Loucy (cell line): Measurements from ENCODE around the gene ZNF836.

ENCODE experiments used
- H2AFZ ChIP-seq: fragments of 200-600 bp; sonication (generic); 2 replicates; pipeline ENCODE4 v1.6.0; 2016; ENCODE audit warnings: antibody characterized with exemption, mild to moderate bottlenecking, low read length, moderate library complexity
- H3F3A ChIP-seq: fragments of 200-600 bp; 2 replicates; pipeline ENCODE4 v1.6.0; 2016; ENCODE audit warnings: antibody characterized with exemption, low read depth, mild to moderate bottlenecking
- H3K27me3 ChIP-seq: fragments of 200-600 bp; sonication (generic); 2 replicates; pipeline ENCODE4 v1.6.1; 2014; ENCODE audit warnings: low read length, mild to moderate bottlenecking; ENCODE audit not compliant: insufficient read depth, poor library complexity, severe bottlenecking
- H3K36me3 ChIP-seq: fragments of 200-600 bp; sonication (generic); 2 replicates; pipeline ENCODE4 v1.6.1; 2016; ENCODE audit warnings: low read length; ENCODE audit not compliant: insufficient read depth
- H3K4me1 ChIP-seq: fragments of 200-600 bp; sonication (generic); 2 replicates; pipeline ENCODE4 v1.5.1; 2014; ENCODE audit warnings: low read length, mild to moderate bottlenecking; ENCODE audit not compliant: insufficient read depth, poor library complexity, severe bottlenecking
- H3K4me2 ChIP-seq: fragments of 200-600 bp; sonication (generic); 2 replicates; pipeline ENCODE4 v1.6.0; 2014; ENCODE audit warnings: antibody characterized with exemption, low read length, low read depth, mild to moderate bottlenecking; ENCODE audit not compliant: poor library complexity, severe bottlenecking
- H3K4me3 ChIP-seq: fragments of 200-600 bp; sonication (generic); 2 replicates; pipeline ENCODE4 v1.5.1; 2014; ENCODE audit warnings: low read length, mild to moderate bottlenecking, mixed read lengths; ENCODE audit not compliant: poor library complexity, severe bottlenecking
- H3K79me2 ChIP-seq: fragments of 200-600 bp; sonication (generic); 2 replicates; pipeline ENCODE4 v1.6.1; 2014; ENCODE audit warnings: low read length; ENCODE audit not compliant: insufficient read depth
- H3K9ac ChIP-seq: fragments of 200-600 bp; sonication (generic); 2 replicates; pipeline ENCODE4 v1.6.0; 2014; ENCODE audit warnings: mild to moderate bottlenecking, low read depth, low read length, moderate library complexity; ENCODE audit not compliant: poor library complexity, severe bottlenecking
- H3K9me2 ChIP-seq: fragments of 200-600 bp; sonication (generic); replicated peaks from 2 replicates; pipeline ENCODE4 v1.6.1; 2016; ENCODE audit warnings: low read depth, low read length, mixed read lengths
- H3K9me3 ChIP-seq: fragments of 200-600 bp; sonication (generic); 2 replicates; pipeline ENCODE4 v1.6.1; 2014; ENCODE audit warnings: mild to moderate bottlenecking, antibody characterized with exemption, low read length, low read depth; ENCODE audit not compliant: insufficient read depth
- H4K20me1 ChIP-seq: fragments of 200-600 bp; sonication (generic); 2 replicates; pipeline ENCODE4 v1.6.0; 2014; ENCODE audit warnings: antibody characterized with exemption, low read length, mild to moderate bottlenecking; ENCODE audit not compliant: insufficient read depth, poor library complexity, severe bottlenecking
- CTCF ChIP-seq: fragments of 200-600 bp; sonication (generic); conservative IDR thresholded peaks from 2 replicates; pipeline ENCODE4 v1.5.1; 2014; ENCODE audit warnings: mild to moderate bottlenecking, antibody characterized with exemption, low read length
- EZH2phosphoT487 ChIP-seq: fragments of 200-600 bp; IDR thresholded peaks from 2 replicates; pipeline ENCODE4 v1.6.1; 2018; ENCODE audit warnings: antibody characterized with exemption, mild to moderate bottlenecking, moderate library complexity, borderline replicate concordance

ZNF836 gene

GRCh38 chr19:52115526-52116053 lies 55.8 kb downstream of the ZNF836 start:
- Histone ChIP-seq H3K9me3 (peaks cover 84% of the 10 kb centered on the region), H4K20me1 (no peaks in the 10 kb centered on the region)

GRCh38 chr19:52114691-52115090 lies 56.7 kb downstream of the ZNF836 start:
- peaks cover 61% of the 10 kb centered on the region for H3K36me3 ChIP-seq
- H3F3A ChIP-seq: no peaks in the 10 kb centered on the region
- no peak overlapping the region for H3K9ac ChIP-seq
- H3K79me2 ChIP-seq: no peaks in the 10 kb centered on the region
- H3K4me2 ChIP-seq: no peak overlapping the region
- no peaks in the 10 kb centered on the region for H3K9me2 ChIP-seq
- no peak overlapping the region for H3K4me3 ChIP-seq
- H3K9me3 ChIP-seq: peaks cover 75% of the 10 kb centered on the region
- H4K20me1 ChIP-seq: no peaks in the 10 kb centered on the region
- no peaks in the 10 kb centered on the region for H3K27me3 ChIP-seq
- TF ChIP-seq CTCF (no peak), EZH2phosphoT487 (no peak)
- no peaks in the 10 kb centered on the region for H3K4me1 ChIP-seq
- H2AFZ ChIP-seq: no peak overlapping the region

More at GRCh38 chr19:52115526-52116053, 55.8 kb downstream of the ZNF836 start:
- Histone ChIP-seq H3K36me3 (peaks cover 70% of the 10 kb centered on the region), H3K4me2 (no peak overlapping the region), H3K79me2 (no peaks in the 10 kb centered on the region), H3K9ac (no peak overlapping the region), H3K27me3 (no peaks in the 10 kb centered on the region), H3F3A (no peaks in the 10 kb centered on the region), H3K4me3 (no peak overlapping the region), H3K9me2 (no peaks in the 10 kb centered on the region), H2AFZ (no peak overlapping the region), H3K4me1 (no peaks in the 10 kb centered on the region)
- TF ChIP-seq CTCF (no peak), EZH2phosphoT487 (no peak)

GRCh38 chr19:52112624-52113023 lies 58.8 kb downstream of the ZNF836 start:
- no peak overlapping the region for H3K9ac ChIP-seq
- H3K9me3 ChIP-seq: peaks cover 54% of the 10 kb centered on the region
- H3K9me2 ChIP-seq: no peaks in the 10 kb centered on the region
- H2AFZ ChIP-seq: no peak overlapping the region
- H3K36me3 ChIP-seq: peaks cover 40% of the 10 kb centered on the region
- H3K4me2 ChIP-seq: no peak overlapping the region
- no peaks in the 10 kb centered on the region for H3F3A ChIP-seq
- no peaks in the 10 kb centered on the region for H4K20me1 ChIP-seq
- H3K27me3 ChIP-seq: no peaks in the 10 kb centered on the region
- H3K4me3 ChIP-seq: no peak overlapping the region
- H3K79me2 ChIP-seq: no peaks in the 10 kb centered on the region
- TF ChIP-seq EZH2phosphoT487 (no peak), CTCF (no peak)
- H3K4me1 ChIP-seq: no peaks in the 10 kb centered on the region
